Lower leg skin (tissue), 4 donors: ENCODE data around the gene ZMYND8. TPM values are rescaled to one million over a fixed set of nuclear protein-coding genes. Genes with fewer than 3 reads are reported as not detected.
"Not testable (repeated sequence)": the region's sequence is repeated elsewhere in the genome, so short reads cannot be mapped to it uniquely, and the experiment has no call there.

Experiments used
- DNase-seq, 2 donors: peaks; one replicate each; pipeline ENCODE4 v3.0.0-alpha.2; 2019; ENCODE audit warnings: low spot score in 2 of 2
- H3K4me3 ChIP-seq: fragments of 200-600 bp; sonication (generic); 2 replicates; pipeline ENCODE4 v1.5.1; 2017; ENCODE audit warnings: mild to moderate bottlenecking, low read depth; ENCODE audit not compliant: poor library complexity, severe bottlenecking
- CTCF ChIP-seq, 3 donors: fragments of 450-650 bp; IDR thresholded peaks; one replicate each; pipeline ENCODE4 v1.5.1; 2016; ENCODE audit warnings: antibody characterized with exemption in 3 of 3, mild to moderate bottlenecking in 3 of 3, moderate library complexity in 2 of 3
- POLR2A ChIP-seq, 2 donors: fragments of 450-650 bp; IDR thresholded peaks; one replicate each; pipeline ENCODE4 v1.6.1; 2016 to 2017; ENCODE audit warnings: antibody characterized with exemption in 2 of 2, mild to moderate bottlenecking in 1 of 2, moderate library complexity in 1 of 2
- WGBS, 2 donors: methylation state at CpG; one replicate each; pipeline ENCODE4 v1.1.5; 2018; 5-methylcytosine and 5-hydroxymethylcytosine counted together
- intact Hi-C: fragments of 100-400 bp; cut with DNase I; formaldehyde crosslinking; loops from one replicate; pipeline ENCODE4 v1.15.0; 2023; ENCODE audit warnings: low total_unique reads
- total RNA-seq, 4 donors: library from RNA; depleted of rRNA; stranded (reverse); fragments of >200 nt; gene quantifications; one replicate each; pipeline ENCODE4 v1.1.0, GENCODE V29; 2016

Gene ZMYND8
- total RNA-seq, 4 donors from 2014 or later: 42.2 to 79.0 (median 65.4) TPM

- TF ChIP-seq POLR2A (IDR thresholded peaks at IDR 0.05) (no peak), CTCF (IDR thresholded peaks at IDR 0.05) (no peak)
- no peak for DNase-seq
- no peak overlapping the region for H3K4me3 ChIP-seq
- intact Hi-C loops: no loop called here
- WGBS, 2 donors: 88 to 95% methylated on average over 1 of the region's 1 CpG
These were observed 177.6 kb downstream of the ZMYND8 start for GRCh38 chr20:47178851-47179250.

GRCh38 chr20:47178277-47178676 lies 178.2 kb downstream of the ZMYND8 start:
- intact Hi-C loops: no loop called here
- no peak overlapping the region for H3K4me3 ChIP-seq
- TF ChIP-seq CTCF (IDR thresholded peaks at IDR 0.05) (no peak), POLR2A (IDR thresholded peaks at IDR 0.05) (no peak)
- DNase-seq: no peak
- WGBS, 2 donors: 76 to 81% methylated on average over 3 of the region's 3 CpGs

- DNase-seq, intact Hi-C loops, H3K4me3 ChIP-seq: not testable (repeated sequence)
- WGBS, 2 donors: 79 to 85% methylated on average over 5 of the region's 5 CpGs
These were observed 180.3 kb downstream of the ZMYND8 start for GRCh38 chr20:47176217-47176616.

- no peak overlapping the region for H3K4me3 ChIP-seq
- intact Hi-C loops: no loop called here
- 41 to 45% methylated on average over 6 of the region's 6 CpGs for WGBS, 2 donors
- TF ChIP-seq CTCF (IDR thresholded peaks at IDR 0.05): no peak
- TF ChIP-seq POLR2A (IDR thresholded peaks at IDR 0.05): no peak
- DNase-seq: no peak
These were observed 181.0 kb downstream of the ZMYND8 start for GRCh38 chr20:47175493-47175892.

- TF ChIP-seq CTCF (IDR thresholded peaks at IDR 0.05): no peak
- no peak for TF ChIP-seq POLR2A (IDR thresholded peaks at IDR 0.05)
- intact Hi-C loops: no loop called here
- H3K4me3 ChIP-seq: no peak overlapping the region
- no peak for DNase-seq
- WGBS, 2 donors: 79 to 83% methylated on average over 18 to 21 of the region's 21 CpGs
These were observed 181.8 kb downstream of the ZMYND8 start for GRCh38 chr20:47174456-47175243.

GRCh38 chr20:47173596-47174216 lies 182.8 kb downstream of the ZMYND8 start:
- TF ChIP-seq POLR2A (IDR thresholded peaks at IDR 0.05): no peak
- TF ChIP-seq CTCF (IDR thresholded peaks at IDR 0.05): no peak
- no peak for DNase-seq
- intact Hi-C loops: no loop called here
- no peak overlapping the region for H3K4me3 ChIP-seq
- 93 to 95% methylated on average over 6 of the region's 6 CpGs for WGBS, 2 donors
